WTC11 (cell line): ENCODE results near the gene TXNRD1. TPM values are rescaled to one million over a fixed set of nuclear protein-coding genes. Genes with fewer than 3 reads are reported as not detected.

Source experiments
- ATAC-seq: fragments of 200-7000 bp; cut with Tn5 transposase; 2 replicates; pipeline ENCODE4 v1.10.0; 2021; ENCODE audit warnings: mild to moderate bottlenecking, moderate library complexity
- CTCF ChIA-PET: fragments of 300-600 bp; sonication (Branson Sonifier 250); formaldehyde crosslinking; loops from one replicate; lab custom pipeline; 2021; ENCODE audit warnings: antibody characterized with exemption; lab: Charles Lee
- POLR2A ChIA-PET: fragments of 350-600 bp; sonication (Branson Sonifier 250); formaldehyde crosslinking; loops from one replicate; lab custom pipeline; 2021; ENCODE audit warnings: antibody characterized with exemption; lab: Charles Lee
- DNase-seq: peaks from one replicate; pipeline ENCODE4 v3.0.0; 2021; ENCODE audit warnings: low spot score
- H3K27ac Mint-ChIP-seq: 2 replicates; pipeline ENCODE4 v1.8.0; 2021; ENCODE audit warnings: mixed read lengths
- H3K27me3 Mint-ChIP-seq: 2 replicates; pipeline ENCODE4 v1.8.0; 2021; ENCODE audit warnings: low read depth, mild to moderate bottlenecking, moderate library complexity, mixed read lengths
- H3K36me3 Mint-ChIP-seq: 2 replicates; pipeline ENCODE4 v1.8.0; 2021; ENCODE audit warnings: mixed read lengths
- H3K4me1 Mint-ChIP-seq: 2 replicates; pipeline ENCODE4 v1.8.0; 2022; ENCODE audit warnings: mixed read lengths
- H3K4me3 Mint-ChIP-seq: 2 replicates; pipeline ENCODE4 v1.8.0; 2021; ENCODE audit warnings: mild to moderate bottlenecking, moderate library complexity, mixed read lengths
- H3K9me3 Mint-ChIP-seq: 2 replicates; pipeline ENCODE4 v1.8.0; 2021; ENCODE audit warnings: mixed read lengths
- ATF1 ChIP-seq: sonication (generic); formaldehyde crosslinking; IDR thresholded peaks from 2 replicates; pipeline ENCODE4 v1.8.1; 2023; ENCODE audit warnings: mild to moderate bottlenecking, moderate library complexity, missing genetic modification reagents
- CREM ChIP-seq: sonication (generic); formaldehyde crosslinking; IDR thresholded peaks from 2 replicates; pipeline ENCODE4 v1.8.1; 2022; ENCODE audit warnings: mild to moderate bottlenecking, missing genetic modification reagents, moderate library complexity
- FOXP1 ChIP-seq: sonication (generic); formaldehyde crosslinking; IDR thresholded peaks from 2 replicates; pipeline ENCODE4 v1.8.0; 2022; ENCODE audit warnings: missing genetic modification reagents, mild to moderate bottlenecking, moderate library complexity, borderline replicate concordance
- IRF2 ChIP-seq: sonication (generic); formaldehyde crosslinking; IDR thresholded peaks from 2 replicates; pipeline ENCODE4 v1.8.0; 2022; ENCODE audit warnings: low read depth, missing genetic modification reagents, borderline replicate concordance
- MXD4 ChIP-seq: fragments of 250-450 bp; sonication (Bioruptor Pico); IDR thresholded peaks from 2 replicates; pipeline ENCODE4 v1.8.0; 2021; ENCODE audit warnings: mild to moderate bottlenecking, moderate library complexity, borderline replicate concordance
- NFYB ChIP-seq: sonication (generic); formaldehyde crosslinking; conservative IDR thresholded peaks from 2 replicates; pipeline ENCODE4 v1.8.0; 2022; ENCODE audit warnings: low read depth, missing genetic modification reagents
- NR2C2 ChIP-seq: sonication (generic); formaldehyde crosslinking; IDR thresholded peaks from 2 replicates; pipeline ENCODE4 v1.8.0; 2022; ENCODE audit warnings: mild to moderate bottlenecking, missing genetic modification reagents
- NR3C1 ChIP-seq: sonication (generic); formaldehyde crosslinking; conservative IDR thresholded peaks from 2 replicates; pipeline ENCODE4 v1.8.1; 2023; ENCODE audit warnings: low read depth, mild to moderate bottlenecking, missing genetic modification reagents
- SMAD3 ChIP-seq: sonication (generic); formaldehyde crosslinking; IDR thresholded peaks from 2 replicates; pipeline ENCODE4 v1.8.0; 2022; ENCODE audit warnings: missing genetic modification reagents, mild to moderate bottlenecking, borderline replicate concordance
- SMAD4 ChIP-seq: sonication (generic); formaldehyde crosslinking; IDR thresholded peaks from 2 replicates; pipeline ENCODE4 v1.8.0; 2022; ENCODE audit warnings: mild to moderate bottlenecking, missing genetic modification reagents
- SOX15 ChIP-seq: fragments of 250-450 bp; sonication (Bioruptor Pico); IDR thresholded peaks from 2 replicates; pipeline ENCODE4 v1.9.0; 2021; ENCODE audit warnings: mild to moderate bottlenecking
- SP1 ChIP-seq: sonication (generic); formaldehyde crosslinking; conservative IDR thresholded peaks from 2 replicates; pipeline ENCODE4 v1.8.1; 2022; ENCODE audit warnings: missing genetic modification reagents
- TP53 ChIP-seq: sonication (generic); formaldehyde crosslinking; IDR thresholded peaks from 2 replicates; pipeline ENCODE4 v1.8.1; 2023; ENCODE audit warnings: mild to moderate bottlenecking, missing genetic modification reagents
- ZNF219 ChIP-seq: sonication (generic); formaldehyde crosslinking; IDR thresholded peaks from 2 replicates; pipeline ENCODE4 v1.8.0; 2023; ENCODE audit warnings: missing genetic modification reagents, mild to moderate bottlenecking, borderline replicate concordance
- ZNF396 ChIP-seq: fragments of 250-450 bp; sonication (Bioruptor Pico); IDR thresholded peaks from 2 replicates; pipeline ENCODE4 v1.8.0; 2021; ENCODE audit warnings: mild to moderate bottlenecking, moderate library complexity, borderline replicate concordance
- ZNF423 ChIP-seq: fragments of 250-450 bp; sonication (Bioruptor Pico); IDR thresholded peaks from 2 replicates; pipeline ENCODE4 v2.1.2; 2022; ENCODE audit warnings: mild to moderate bottlenecking, moderate library complexity
- total RNA-seq: library from RNA; stranded (reverse); gene quantifications from 3 replicates; pipeline ENCODE4 v1.2.3, GENCODE V29; 2021
- TF ChIP-seq, protein P1 (sequence below): sonication (generic); formaldehyde crosslinking; IDR thresholded peaks from 2 replicates; pipeline ENCODE4 v1.8.0; 2022; ENCODE audit warnings: missing genetic modification reagents
- TF ChIP-seq, protein P2 (sequence below): sonication (generic); formaldehyde crosslinking; IDR thresholded peaks from 2 replicates; pipeline ENCODE4 v1.8.1; 2022; ENCODE audit warnings: mild to moderate bottlenecking, moderate library complexity, missing genetic modification reagents
- TF ChIP-seq, protein P3 (sequence below): sonication (generic); formaldehyde crosslinking; conservative IDR thresholded peaks from 2 replicates; pipeline ENCODE4 v1.8.1; 2022; ENCODE audit warnings: mild to moderate bottlenecking, missing genetic modification reagents
- TF ChIP-seq, protein P4 (sequence below): sonication (generic); formaldehyde crosslinking; IDR thresholded peaks from 2 replicates; pipeline ENCODE4 v1.8.1; 2022; ENCODE audit warnings: low read depth, mild to moderate bottlenecking, moderate library complexity, missing genetic modification reagents, borderline replicate concordance

TXNRD1 gene
- total RNA-seq, 1 experiment from 2014 or later, result 113 TPM

DNA sequence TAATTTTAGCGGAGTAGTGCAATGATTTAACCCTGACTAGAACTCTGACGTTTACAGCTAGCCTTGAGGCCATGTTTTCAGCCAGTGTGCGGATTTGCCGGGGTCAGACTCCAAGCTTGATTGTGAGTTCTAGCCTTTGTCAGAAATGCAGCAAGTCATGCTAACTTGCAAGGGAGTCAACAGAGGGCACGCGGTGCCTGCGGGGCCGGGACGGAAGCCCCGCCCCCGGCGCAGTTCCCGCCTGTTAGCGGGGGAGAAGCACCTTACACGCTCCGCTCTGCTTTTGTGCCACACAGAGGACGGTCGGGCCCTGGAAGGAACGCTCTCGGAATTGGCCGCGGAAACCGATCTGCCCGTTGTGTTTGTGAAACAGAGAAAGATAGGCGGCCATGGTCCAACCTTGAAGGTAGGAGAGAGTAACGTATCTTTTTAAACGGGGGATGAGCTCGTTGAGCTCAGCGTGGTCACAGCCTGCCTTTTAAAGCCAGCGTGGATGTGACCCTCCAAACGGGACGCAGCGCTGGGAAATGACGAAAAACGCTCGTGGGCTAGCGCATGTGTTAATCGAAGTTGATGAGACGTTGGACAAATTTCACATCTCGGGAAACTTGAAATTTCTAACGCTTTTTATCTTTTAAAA lies 73.2 kb downstream of the TXNRD1 start (continued):
- TF ChIP-seq, protein P1, sequence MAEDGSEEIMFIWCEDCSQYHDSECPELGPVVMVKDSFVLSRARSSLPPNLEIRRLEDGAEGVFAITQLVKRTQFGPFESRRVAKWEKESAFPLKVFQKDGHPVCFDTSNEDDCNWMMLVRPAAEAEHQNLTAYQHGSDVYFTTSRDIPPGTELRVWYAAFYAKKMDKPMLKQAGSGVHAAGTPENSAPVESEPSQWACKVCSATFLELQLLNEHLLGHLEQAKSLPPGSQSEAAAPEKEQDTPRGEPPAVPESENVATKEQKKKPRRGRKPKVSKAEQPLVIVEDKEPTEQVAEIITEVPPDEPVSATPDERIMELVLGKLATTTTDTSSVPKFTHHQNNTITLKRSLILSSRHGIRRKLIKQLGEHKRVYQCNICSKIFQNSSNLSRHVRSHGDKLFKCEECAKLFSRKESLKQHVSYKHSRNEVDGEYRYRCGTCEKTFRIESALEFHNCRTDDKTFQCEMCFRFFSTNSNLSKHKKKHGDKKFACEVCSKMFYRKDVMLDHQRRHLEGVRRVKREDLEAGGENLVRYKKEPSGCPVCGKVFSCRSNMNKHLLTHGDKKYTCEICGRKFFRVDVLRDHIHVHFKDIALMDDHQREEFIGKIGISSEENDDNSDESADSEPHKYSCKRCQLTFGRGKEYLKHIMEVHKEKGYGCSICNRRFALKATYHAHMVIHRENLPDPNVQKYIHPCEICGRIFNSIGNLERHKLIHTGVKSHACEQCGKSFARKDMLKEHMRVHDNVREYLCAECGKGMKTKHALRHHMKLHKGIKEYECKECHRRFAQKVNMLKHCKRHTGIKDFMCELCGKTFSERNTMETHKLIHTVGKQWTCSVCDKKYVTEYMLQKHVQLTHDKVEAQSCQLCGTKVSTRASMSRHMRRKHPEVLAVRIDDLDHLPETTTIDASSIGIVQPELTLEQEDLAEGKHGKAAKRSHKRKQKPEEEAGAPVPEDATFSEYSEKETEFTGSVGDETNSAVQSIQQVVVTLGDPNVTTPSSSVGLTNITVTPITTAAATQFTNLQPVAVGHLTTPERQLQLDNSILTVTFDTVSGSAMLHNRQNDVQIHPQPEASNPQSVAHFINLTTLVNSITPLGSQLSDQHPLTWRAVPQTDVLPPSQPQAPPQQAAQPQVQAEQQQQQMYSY (CRISPR knock-in tag), result no peak
- TF ChIP-seq ATF1 (CRISPR knock-in tag), result no peak

DNA sequence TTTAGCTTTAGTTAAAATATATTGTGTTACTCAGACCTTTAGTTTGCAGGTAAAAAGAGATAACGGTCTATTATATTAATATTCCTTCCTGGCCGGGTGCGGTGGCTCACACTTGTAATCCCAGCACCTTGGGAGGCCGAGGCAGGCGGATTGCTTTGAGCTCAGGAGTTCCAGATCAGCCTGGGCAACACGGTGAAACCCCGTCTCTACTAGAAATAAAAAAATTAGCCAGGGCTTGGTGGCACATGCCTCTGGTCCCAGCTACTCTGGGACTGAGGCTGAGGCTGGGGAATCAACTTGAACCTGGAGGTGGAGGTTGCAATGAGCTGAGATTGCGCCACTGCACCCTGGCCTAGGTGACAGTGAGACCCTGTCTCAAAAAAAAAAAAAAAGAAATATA lies 74.7 kb downstream of the TXNRD1 start:
- Mint-ChIP-seq H3K4me1 (peaks cover 59% of the 10 kb centered on the region), H3K4me3 (no peak overlapping the region), H3K36me3 (peaks cover 29% of the 10 kb centered on the region)
- CTCF ChIA-PET, result no interaction called here
- POLR2A ChIA-PET, result interaction anchor here (0.7 kb wide), 1 partner anchor 136 kb away, joined by 3 read pairs; no protein-coding TSS in a partner anchor
- TF ChIP-seq TP53 (CRISPR knock-in tag), result no peak
- no peak for TF ChIP-seq FOXP1 (CRISPR knock-in tag)
- no peak for TF ChIP-seq ZNF219 (CRISPR knock-in tag)
- no peak for TF ChIP-seq ZNF423 (CRISPR knock-in tag)
- TF ChIP-seq NR3C1 (CRISPR knock-in tag), result no peak
- TF ChIP-seq SMAD3 (CRISPR knock-in tag), result no peak
- TF ChIP-seq MXD4 (CRISPR knock-in tag), result no peak
- no peak for TF ChIP-seq NR2C2 (CRISPR knock-in tag)
- TF ChIP-seq, all 79 proteins: peak for 0
- no peak overlapping the region for H3K27ac Mint-ChIP-seq
- DNase-seq (no peak), ATAC-seq (no peak)
- no peaks in the 10 kb centered on the region for H3K9me3 Mint-ChIP-seq
- no peaks in the 10 kb centered on the region for H3K27me3 Mint-ChIP-seq

DNA sequence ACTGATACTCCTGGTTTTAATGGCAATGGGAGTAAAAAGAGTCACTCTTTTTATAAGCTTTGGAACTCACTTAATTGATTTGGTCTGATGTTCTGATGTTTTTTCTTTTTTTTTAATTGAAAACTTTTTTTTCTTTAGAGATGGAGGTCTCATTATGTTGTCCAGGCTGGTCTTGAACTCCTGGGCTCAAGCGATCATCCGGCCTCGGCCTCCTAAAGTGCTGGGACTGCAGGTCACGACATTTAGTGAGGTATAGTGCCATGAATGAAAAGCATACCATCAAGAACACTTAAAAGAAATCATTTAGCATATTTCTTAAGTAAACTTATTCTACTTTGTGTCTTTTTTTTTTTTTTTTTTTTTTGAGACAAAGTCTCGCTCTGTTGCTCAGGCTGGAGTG lies 75.3 kb downstream of the TXNRD1 start:
- Mint-ChIP-seq H3K4me1 (peaks cover 59% of the 10 kb centered on the region), H3K27me3 (no peaks in the 10 kb centered on the region), H3K36me3 (peaks cover 34% of the 10 kb centered on the region), H3K27ac (no peak overlapping the region), H3K9me3 (no peaks in the 10 kb centered on the region), H3K4me3 (no peak overlapping the region)
- no peak for DNase-seq
- TF ChIP-seq, protein P2, sequence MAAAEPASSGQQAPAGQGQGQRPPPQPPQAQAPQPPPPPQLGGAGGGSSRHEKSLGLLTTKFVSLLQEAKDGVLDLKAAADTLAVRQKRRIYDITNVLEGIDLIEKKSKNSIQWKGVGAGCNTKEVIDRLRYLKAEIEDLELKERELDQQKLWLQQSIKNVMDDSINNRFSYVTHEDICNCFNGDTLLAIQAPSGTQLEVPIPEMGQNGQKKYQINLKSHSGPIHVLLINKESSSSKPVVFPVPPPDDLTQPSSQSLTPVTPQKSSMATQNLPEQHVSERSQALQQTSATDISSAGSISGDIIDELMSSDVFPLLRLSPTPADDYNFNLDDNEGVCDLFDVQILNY, result no peak
- no peak for TF ChIP-seq ZNF396 (CRISPR knock-in tag)
- no peak for TF ChIP-seq SMAD4 (CRISPR knock-in tag)
- no peak for TF ChIP-seq MXD4 (CRISPR knock-in tag)
- TF ChIP-seq SOX15 (CRISPR knock-in tag), result no peak
- TF ChIP-seq, protein P3, sequence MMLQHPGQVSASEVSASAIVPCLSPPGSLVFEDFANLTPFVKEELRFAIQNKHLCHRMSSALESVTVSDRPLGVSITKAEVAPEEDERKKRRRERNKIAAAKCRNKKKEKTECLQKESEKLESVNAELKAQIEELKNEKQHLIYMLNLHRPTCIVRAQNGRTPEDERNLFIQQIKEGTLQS (CRISPR knock-in tag), result no peak
- TF ChIP-seq CREM (CRISPR knock-in tag), result no peak
- no peak for TF ChIP-seq NR3C1 (CRISPR knock-in tag)
- no peak for TF ChIP-seq IRF2 (CRISPR knock-in tag)
- TF ChIP-seq, protein P4, sequence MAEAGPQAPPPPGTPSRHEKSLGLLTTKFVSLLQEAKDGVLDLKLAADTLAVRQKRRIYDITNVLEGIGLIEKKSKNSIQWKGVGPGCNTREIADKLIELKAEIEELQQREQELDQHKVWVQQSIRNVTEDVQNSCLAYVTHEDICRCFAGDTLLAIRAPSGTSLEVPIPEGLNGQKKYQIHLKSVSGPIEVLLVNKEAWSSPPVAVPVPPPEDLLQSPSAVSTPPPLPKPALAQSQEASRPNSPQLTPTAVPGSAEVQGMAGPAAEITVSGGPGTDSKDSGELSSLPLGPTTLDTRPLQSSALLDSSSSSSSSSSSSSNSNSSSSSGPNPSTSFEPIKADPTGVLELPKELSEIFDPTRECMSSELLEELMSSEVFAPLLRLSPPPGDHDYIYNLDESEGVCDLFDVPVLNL (CRISPR knock-in tag), result no peak
- no peak for TF ChIP-seq NFYB (CRISPR knock-in tag)
- TF ChIP-seq SP1, result no peak
- no peak for ATAC-seq
- ChIA-PET CTCF (interaction anchor here (0.7 kb wide), 1 partner anchor 67 kb away, joined by 4 read pairs; no protein-coding TSS in a partner anchor), POLR2A (interaction anchor here (0.7 kb wide), 1 partner anchor 136 kb away, joined by 3 read pairs; no protein-coding TSS in a partner anchor)
